ENCODE data around the gene CNTNAP2. TPM values are rescaled to one million over a fixed set of nuclear protein-coding genes. Genes with fewer than 3 reads are reported as not detected.

CNTNAP2 gene
- polyA plus RNA-seq, 1 experiment: not detected

DNA sequence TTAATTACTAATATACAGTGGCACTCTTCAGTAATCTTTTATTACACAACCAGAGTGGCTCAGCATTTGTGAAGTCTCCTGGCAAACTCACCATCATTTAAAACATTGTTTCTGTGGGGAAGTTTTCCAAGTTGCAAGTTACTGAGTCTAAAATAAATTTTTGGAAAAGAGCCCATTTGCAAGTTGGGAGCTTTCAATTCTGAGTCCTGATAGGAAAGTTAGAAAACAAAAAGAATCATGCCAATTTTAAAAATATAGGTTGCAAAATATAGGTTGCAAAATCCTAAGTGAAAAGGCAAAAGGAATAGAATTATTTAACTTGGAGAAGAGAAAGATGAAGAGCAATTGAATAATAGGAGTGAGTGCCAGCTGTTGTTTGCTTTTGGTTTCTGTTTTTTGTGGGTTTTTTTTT is 2095.1 kb downstream of the CNTNAP2 start:
- POLR2A ChIA-PET: no interaction called here

DNA sequence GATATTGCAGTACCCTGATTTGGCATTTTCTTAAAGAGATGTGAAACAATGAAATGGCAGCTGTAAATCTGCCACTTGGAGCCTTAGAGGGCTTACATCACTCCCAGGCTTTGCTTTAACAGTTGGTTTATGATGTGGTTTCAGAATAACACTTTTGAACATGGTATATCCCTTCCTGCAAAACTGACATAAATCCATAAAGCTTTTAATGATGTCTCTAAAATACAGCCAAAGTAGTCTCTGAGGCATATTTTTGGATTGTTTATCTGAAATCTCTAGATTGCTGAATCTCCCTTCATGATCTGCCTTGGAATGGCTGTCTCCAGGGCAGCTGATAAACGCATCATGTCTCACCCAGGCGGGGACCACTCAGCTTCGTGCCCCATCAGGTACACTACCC is 2096.1 kb downstream of the CNTNAP2 start:
- POLR2A ChIA-PET: no interaction called here
- no peaks in the 10 kb centered on the region for H3K36me3 ChIP-seq (ENCODE audit: control insufficient read depth, insufficient read depth, low read length)
- no peak for DNase-seq (ENCODE audit: low read depth)
- no peak overlapping the region for H3K4me3 ChIP-seq (ENCODE audit: low read depth, low read length)
- TF ChIP-seq, protein P1, sequence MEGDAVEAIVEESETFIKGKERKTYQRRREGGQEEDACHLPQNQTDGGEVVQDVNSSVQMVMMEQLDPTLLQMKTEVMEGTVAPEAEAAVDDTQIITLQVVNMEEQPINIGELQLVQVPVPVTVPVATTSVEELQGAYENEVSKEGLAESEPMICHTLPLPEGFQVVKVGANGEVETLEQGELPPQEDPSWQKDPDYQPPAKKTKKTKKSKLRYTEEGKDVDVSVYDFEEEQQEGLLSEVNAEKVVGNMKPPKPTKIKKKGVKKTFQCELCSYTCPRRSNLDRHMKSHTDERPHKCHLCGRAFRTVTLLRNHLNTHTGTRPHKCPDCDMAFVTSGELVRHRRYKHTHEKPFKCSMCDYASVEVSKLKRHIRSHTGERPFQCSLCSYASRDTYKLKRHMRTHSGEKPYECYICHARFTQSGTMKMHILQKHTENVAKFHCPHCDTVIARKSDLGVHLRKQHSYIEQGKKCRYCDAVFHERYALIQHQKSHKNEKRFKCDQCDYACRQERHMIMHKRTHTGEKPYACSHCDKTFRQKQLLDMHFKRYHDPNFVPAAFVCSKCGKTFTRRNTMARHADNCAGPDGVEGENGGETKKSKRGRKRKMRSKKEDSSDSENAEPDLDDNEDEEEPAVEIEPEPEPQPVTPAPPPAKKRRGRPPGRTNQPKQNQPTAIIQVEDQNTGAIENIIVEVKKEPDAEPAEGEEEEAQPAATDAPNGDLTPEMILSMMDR (IDR thresholded peaks at IDR 0.05; ENCODE audit: insufficient read depth, low read depth, low read length): no peak
- CTCF ChIA-PET: no interaction called here
- H3K27me3 ChIP-seq (ENCODE audit: control insufficient read depth, insufficient read depth, low read length): no peaks in the 10 kb centered on the region

More for the DNA sequence above, 2095.1 kb downstream of the CNTNAP2 start:
- TF ChIP-seq, protein P1 (IDR thresholded peaks at IDR 0.05; ENCODE audit: insufficient read depth, low read depth, low read length): no peak
- CTCF ChIA-PET: no interaction called here
- H3K36me3 ChIP-seq (ENCODE audit: control insufficient read depth, insufficient read depth, low read length): no peaks in the 10 kb centered on the region
- no peak for DNase-seq (ENCODE audit: low read depth)
- no peak overlapping the region for H3K4me3 ChIP-seq (ENCODE audit: low read depth, low read length)
- H3K27me3 ChIP-seq (ENCODE audit: control insufficient read depth, insufficient read depth, low read length): no peaks in the 10 kb centered on the region

DNA sequence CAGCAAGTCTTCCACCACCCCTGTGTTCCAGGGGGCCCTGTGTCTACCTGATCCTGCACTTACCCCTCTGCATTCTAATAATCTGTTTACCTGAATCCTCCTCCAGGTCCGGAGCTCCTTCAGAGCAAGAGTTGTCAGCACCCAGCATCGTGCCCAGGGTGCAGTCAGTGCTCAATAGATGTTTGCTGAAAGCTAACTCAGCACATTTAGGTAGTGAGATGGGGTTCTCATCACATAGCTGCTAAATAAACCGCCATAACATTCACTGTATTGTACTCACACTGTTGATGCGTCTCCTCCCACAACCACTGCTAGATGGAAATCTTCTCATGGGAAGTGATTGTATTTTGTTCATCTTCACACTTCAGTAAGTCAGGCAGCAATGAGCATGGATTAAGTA is 2097.5 kb downstream of the CNTNAP2 start:
- H3K27me3 ChIP-seq (ENCODE audit: control insufficient read depth, insufficient read depth, low read length): no peaks in the 10 kb centered on the region
- no peak overlapping the region for H3K4me3 ChIP-seq (ENCODE audit: low read depth, low read length)
- CTCF ChIA-PET: no interaction called here
- no peaks in the 10 kb centered on the region for H3K36me3 ChIP-seq (ENCODE audit: control insufficient read depth, insufficient read depth, low read length)
- DNase-seq (ENCODE audit: low read depth): no peak
- TF ChIP-seq, protein P1 (IDR thresholded peaks at IDR 0.05; ENCODE audit: insufficient read depth, low read depth, low read length): no peak
- POLR2A ChIA-PET: no interaction called here

DNA sequence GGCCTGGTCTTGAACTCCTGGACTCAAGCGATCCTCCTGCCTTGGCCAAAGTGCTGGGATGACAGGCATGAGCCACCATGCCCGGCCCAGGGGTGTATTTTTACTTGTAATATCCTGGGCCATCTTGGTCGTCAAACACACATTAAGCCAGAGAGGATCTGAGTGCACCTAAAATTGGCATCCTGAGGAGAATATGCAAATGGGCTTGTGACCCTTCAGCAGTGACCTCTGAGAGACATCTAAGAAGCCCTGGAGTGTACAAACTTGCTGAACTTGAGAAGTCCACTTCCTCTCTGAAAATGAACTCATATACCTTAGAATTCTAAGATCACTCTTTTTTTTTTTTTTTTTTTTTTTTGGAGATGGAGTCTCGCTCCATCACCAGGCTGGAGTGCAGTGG is 2102.0 kb downstream of the CNTNAP2 start:
- CTCF ChIA-PET: no interaction called here
- TF ChIP-seq, protein P1 (IDR thresholded peaks at IDR 0.05; ENCODE audit: insufficient read depth, low read depth, low read length): no peak
- POLR2A ChIA-PET: no interaction called here
- no peak for DNase-seq (ENCODE audit: low read depth)
- Histone ChIP-seq H3K27me3 (ENCODE audit: control insufficient read depth, insufficient read depth, low read length) (no peaks in the 10 kb centered on the region), H3K36me3 (ENCODE audit: control insufficient read depth, insufficient read depth, low read length) (no peaks in the 10 kb centered on the region), H3K4me3 (ENCODE audit: low read depth, low read length) (no peak overlapping the region)

DNA sequence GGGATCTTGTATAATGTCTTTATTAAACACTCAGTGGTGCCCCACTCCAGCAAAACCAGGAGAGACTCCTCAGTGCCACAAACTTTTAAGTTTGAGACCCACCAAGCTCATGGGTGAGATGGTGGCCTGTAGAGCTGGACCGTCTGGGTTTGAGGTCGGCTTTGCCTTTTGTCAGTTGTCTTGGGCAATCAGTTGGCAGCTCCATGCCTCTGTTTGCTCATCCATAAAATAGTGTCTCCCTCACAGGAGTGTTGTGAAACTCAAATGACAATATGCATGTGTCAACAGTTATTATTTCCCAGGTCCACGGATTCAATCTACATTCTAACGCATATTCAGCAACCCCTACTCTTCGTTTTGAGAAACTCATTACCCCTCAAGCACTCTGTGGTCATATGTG is 2106.1 kb downstream of the CNTNAP2 start:
- Histone ChIP-seq H3K4me3 (ENCODE audit: low read depth, low read length) (no peak overlapping the region), H3K36me3 (ENCODE audit: control insufficient read depth, insufficient read depth, low read length) (no peaks in the 10 kb centered on the region), H3K27me3 (ENCODE audit: control insufficient read depth, insufficient read depth, low read length) (no peaks in the 10 kb centered on the region)
- DNase-seq (ENCODE audit: low read depth): no peak
- TF ChIP-seq, protein P1 (IDR thresholded peaks at IDR 0.05; ENCODE audit: insufficient read depth, low read depth, low read length): no peak
- POLR2A ChIA-PET: no interaction called here
- CTCF ChIA-PET: no interaction called here

All from BJ (cell line).